Thyroid gland (tissue), 4 donors: ENCODE measurements around the gene UCK1.

ENCODE experiments used
- POLR2A ChIP-seq, 2 donors: fragments of 450-650 bp; IDR thresholded peaks; one replicate each; pipeline ENCODE4 v1.6.1; 2017; ENCODE audit warnings: antibody characterized with exemption in 2 of 2, mild to moderate bottlenecking in 2 of 2, moderate library complexity in 1 of 2
- TF ChIP-seq, protein P1 (sequence below), 6 experiments: fragments of 200-600 bp in 3 of 6; fragments of 450-650 bp in 3 of 6; sonication (generic) in 3 of 6; IDR thresholded peaks; one replicate each; pipeline ENCODE4 v1.5.1; 2016 to 2019; ENCODE audit warnings: antibody characterized with exemption in 6 of 6, mild to moderate bottlenecking in 2 of 6, inconsistent platforms in 1 of 6, moderate library complexity in 1 of 6

DNA sequence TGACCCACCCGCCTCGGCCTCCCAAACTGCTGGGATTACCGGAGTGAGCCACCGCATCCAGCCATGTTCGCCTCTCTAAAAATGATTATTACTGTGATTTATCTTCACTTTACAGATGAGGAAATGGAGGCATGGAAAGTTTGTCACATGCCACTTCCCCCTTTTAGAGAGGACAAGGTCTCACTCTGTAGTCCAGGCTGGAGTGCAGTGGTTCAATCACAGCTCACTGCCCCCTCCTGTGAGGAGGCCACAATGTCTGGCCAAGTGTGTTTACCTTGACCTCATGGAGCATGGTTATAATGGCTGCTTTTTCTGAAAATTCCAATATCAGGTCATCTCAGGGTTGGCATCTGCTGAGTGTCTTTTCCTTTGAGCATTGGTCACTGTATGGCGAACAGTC lies 21.0 kb upstream of the UCK1 start:
- no peak for TF ChIP-seq POLR2A (IDR thresholded peaks at IDR 0.05)
- TF ChIP-seq, protein P1, sequence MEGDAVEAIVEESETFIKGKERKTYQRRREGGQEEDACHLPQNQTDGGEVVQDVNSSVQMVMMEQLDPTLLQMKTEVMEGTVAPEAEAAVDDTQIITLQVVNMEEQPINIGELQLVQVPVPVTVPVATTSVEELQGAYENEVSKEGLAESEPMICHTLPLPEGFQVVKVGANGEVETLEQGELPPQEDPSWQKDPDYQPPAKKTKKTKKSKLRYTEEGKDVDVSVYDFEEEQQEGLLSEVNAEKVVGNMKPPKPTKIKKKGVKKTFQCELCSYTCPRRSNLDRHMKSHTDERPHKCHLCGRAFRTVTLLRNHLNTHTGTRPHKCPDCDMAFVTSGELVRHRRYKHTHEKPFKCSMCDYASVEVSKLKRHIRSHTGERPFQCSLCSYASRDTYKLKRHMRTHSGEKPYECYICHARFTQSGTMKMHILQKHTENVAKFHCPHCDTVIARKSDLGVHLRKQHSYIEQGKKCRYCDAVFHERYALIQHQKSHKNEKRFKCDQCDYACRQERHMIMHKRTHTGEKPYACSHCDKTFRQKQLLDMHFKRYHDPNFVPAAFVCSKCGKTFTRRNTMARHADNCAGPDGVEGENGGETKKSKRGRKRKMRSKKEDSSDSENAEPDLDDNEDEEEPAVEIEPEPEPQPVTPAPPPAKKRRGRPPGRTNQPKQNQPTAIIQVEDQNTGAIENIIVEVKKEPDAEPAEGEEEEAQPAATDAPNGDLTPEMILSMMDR (IDR thresholded peaks at IDR 0.05): no peak
